ENCODE measurements around the gene OXCT2. TPM values are rescaled to one million over a fixed set of nuclear protein-coding genes. Genes with fewer than 3 reads are reported as not detected.

OXCT2 gene
- total and polyA plus RNA-seq, 9 of the 15 experiments (the other 6 are each of a cell fraction or from before 2014, with no cell fraction given), result 0.08 to 0.64 (median 0.22) TPM; not detected in 2

- ChIA-PET POLR2A (interaction anchor here (1.1 kb wide), 1 partner anchor 228 kb away, joined by 3 read pairs; no protein-coding TSS in a partner anchor), CTCF (ENCODE audit: low intra/inter-chr PET ratio) (no interaction called here)
- Histone ChIP-seq H3K27me3 (ENCODE audit: control insufficient read depth in 2 of 2, insufficient read depth in 2 of 2, low read length in 2 of 2) (no peaks in the 10 kb centered on the region), H3K27ac (ENCODE audit: extremely low read depth, low read depth, low read length) (no peak overlapping the region), H3K9me1 (ENCODE audit: control insufficient read depth, insufficient read depth, low read length) (no peaks in the 10 kb centered on the region), H3K9ac (ENCODE audit: insufficient read depth in 1 of 2, low read depth in 2 of 2, low read length in 2 of 2) (no peak overlapping the region), H4K20me1 (replicated peaks; ENCODE audit: control insufficient read depth, insufficient read depth, low read length) (no peaks in the 10 kb centered on the region), H3K4me2 (ENCODE audit: insufficient read depth, low read length) (no peak overlapping the region), H3K4me3 (no peak overlapping the region), H3K79me2 (ENCODE audit: control insufficient read depth, insufficient read depth, low read length) (no peaks in the 10 kb centered on the region), H3K36me3 (ENCODE audit: control insufficient read depth, insufficient read depth, low read length) (no peaks in the 10 kb centered on the region), H3K9me3 (replicated peaks; ENCODE audit: control insufficient read depth, insufficient read depth, low read depth, low read length) (no peaks in the 10 kb centered on the region), H3K4me1 (replicated peaks in 1 of 2; ENCODE audit: control insufficient read depth in 2 of 2, insufficient read depth in 2 of 2, low read length in 2 of 2) (peaks cover 9 to 10% of the 10 kb centered on the region in 2 experiments; a peak in 4 of 5 replicates), H2AFZ (ENCODE audit: low read depth, low read length) (0 out of 2 replicates have a peak overlapping the region, but pooled peaks have one; percentile 8)
- 31% methylated on average over 14 of the region's 14 CpGs for WGBS (ENCODE audit: insufficient coverage, low coverage, missing lambda C conversion rate)
- intact Hi-C loops (cut with micrococcal nuclease), result no loop called here
- in situ Hi-C loops (cut with MboI), result no loop called here
- TF ChIP-seq NFE2 (IDR thresholded peaks at IDR 0.05; ENCODE audit: low read depth), result no peak
- no peak for TF ChIP-seq ZNF395 (CRISPR knock-in tag; IDR thresholded peaks at IDR 0.05)
- TF ChIP-seq ZNF584 (CRISPR knock-in tag; IDR thresholded peaks at IDR 0.05; ENCODE audit: low read depth), result no peak
- TF ChIP-seq, protein P1, sequence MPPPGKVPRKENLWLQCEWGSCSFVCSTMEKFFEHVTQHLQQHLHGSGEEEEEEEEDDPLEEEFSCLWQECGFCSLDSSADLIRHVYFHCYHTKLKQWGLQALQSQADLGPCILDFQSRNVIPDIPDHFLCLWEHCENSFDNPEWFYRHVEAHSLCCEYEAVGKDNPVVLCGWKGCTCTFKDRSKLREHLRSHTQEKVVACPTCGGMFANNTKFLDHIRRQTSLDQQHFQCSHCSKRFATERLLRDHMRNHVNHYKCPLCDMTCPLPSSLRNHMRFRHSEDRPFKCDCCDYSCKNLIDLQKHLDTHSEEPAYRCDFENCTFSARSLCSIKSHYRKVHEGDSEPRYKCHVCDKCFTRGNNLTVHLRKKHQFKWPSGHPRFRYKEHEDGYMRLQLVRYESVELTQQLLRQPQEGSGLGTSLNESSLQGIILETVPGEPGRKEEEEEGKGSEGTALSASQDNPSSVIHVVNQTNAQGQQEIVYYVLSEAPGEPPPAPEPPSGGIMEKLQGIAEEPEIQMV (tag; conservative IDR thresholded peaks at IDR 0.05; ENCODE audit: low read depth), result no peak
- TF ChIP-seq, protein P2, sequence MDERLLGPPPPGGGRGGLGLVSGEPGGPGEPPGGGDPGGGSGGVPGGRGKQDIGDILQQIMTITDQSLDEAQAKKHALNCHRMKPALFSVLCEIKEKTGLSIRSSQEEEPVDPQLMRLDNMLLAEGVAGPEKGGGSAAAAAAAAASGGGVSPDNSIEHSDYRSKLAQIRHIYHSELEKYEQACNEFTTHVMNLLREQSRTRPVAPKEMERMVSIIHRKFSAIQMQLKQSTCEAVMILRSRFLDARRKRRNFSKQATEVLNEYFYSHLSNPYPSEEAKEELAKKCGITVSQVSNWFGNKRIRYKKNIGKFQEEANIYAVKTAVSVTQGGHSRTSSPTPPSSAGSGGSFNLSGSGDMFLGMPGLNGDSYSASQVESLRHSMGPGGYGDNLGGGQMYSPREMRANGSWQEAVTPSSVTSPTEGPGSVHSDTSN (CRISPR knock-in tag; IDR thresholded peaks at IDR 0.05; ENCODE audit: low read depth), result no peak
- TF ChIP-seq, protein P2 (tag; conservative IDR thresholded peaks at IDR 0.05; ENCODE audit: low read depth), result no peak
- TF ChIP-seq SMARCA5 (IDR thresholded peaks at IDR 0.05), result no peak
- no peak for TF ChIP-seq NCOA2 (IDR thresholded peaks at IDR 0.05; ENCODE audit: partially characterized antibody in 2 of 2)
- no peak for TF ChIP-seq GABPB2 (CRISPR knock-in tag; conservative IDR thresholded peaks at IDR 0.05)
- no peak for TF ChIP-seq ETV6 (IDR thresholded peaks at IDR 0.05; ENCODE audit: borderline replicate concordance in 1 of 2, low read depth in 2 of 2, low read length in 1 of 2)
- no peak for TF ChIP-seq ETV6 (CRISPR knock-in tag; IDR thresholded peaks at IDR 0.05; ENCODE audit: borderline replicate concordance)
- TF ChIP-seq ZNF175 (CRISPR knock-in tag; IDR thresholded peaks at IDR 0.05; ENCODE audit: low read depth), result no peak
- no peak for TF ChIP-seq NR3C1 (CRISPR knock-in tag; IDR thresholded peaks at IDR 0.05)
- no peak for TF ChIP-seq ZNF655 (CRISPR knock-in tag; IDR thresholded peaks at IDR 0.05)
- TF ChIP-seq DIDO1 (tag; IDR thresholded peaks at IDR 0.05; ENCODE audit: low read depth), result no peak
- ATAC-seq (no peak), DNase-seq (ENCODE audit: extremely low read depth in 1 of 4, low spot score in 3 of 4) (no peak), FAIRE-seq (no peak)
- no TSS peak for BruUV-seq (replicated peaks)
These were observed 31.5 kb upstream of the OXCT2 start for GRCh38 chr1:39802496-39803260.

Data from K562 (cell line).